Activated CD8-positive, alpha-beta memory T cell treated with anti-CD3 and anti-CD28 coated beads, Interleukin-2, amount 50 U/mL, for 1 hour (primary cell): Measurements from ENCODE around the gene DTX1.
"Not testable (repeated sequence)": the region's sequence is repeated elsewhere in the genome, so short reads cannot be mapped to it uniquely, and the experiment has no call there.

Experiments used
- DNase-seq: peaks from one replicate; pipeline ENCODE4 v3.0.0-alpha.2; 2020; ENCODE audit errors: extremely low read depth

Gene DTX1

GRCh38 chr12:113114447-113115178, 58.1 kb downstream of the DTX1 start:
- DNase-seq, result no peak

GRCh38 chr12:113115455-113116126, 59.1 kb downstream of the DTX1 start:
- no peak for DNase-seq

- no peak for DNase-seq
Observed at GRCh38 chr12:113116875-113117274, 60.3 kb downstream of the DTX1 start.

GRCh38 chr12:113117684-113118083, 61.2 kb downstream of the DTX1 start:
- DNase-seq, result not testable (repeated sequence)

- DNase-seq, result no peak
Observed at GRCh38 chr12:113118142-113118541, 61.6 kb downstream of the DTX1 start.

- no peak for DNase-seq
Observed at GRCh38 chr12:113119980-113120669, 63.6 kb downstream of the DTX1 start.

GRCh38 chr12:113120670-113121370, 64.3 kb downstream of the DTX1 start:
- no peak for DNase-seq

GRCh38 chr12:113127791-113128199, 71.3 kb downstream of the DTX1 start:
- DNase-seq, result no peak

- DNase-seq, result no peak
Observed at GRCh38 chr12:113128802-113129663, 72.5 kb downstream of the DTX1 start.

- no peak for DNase-seq
Observed at GRCh38 chr12:113129664-113130456, 73.3 kb downstream of the DTX1 start.

GRCh38 chr12:113130457-113131135, 74.1 kb downstream of the DTX1 start:
- no peak for DNase-seq

GRCh38 chr12:113131556-113131955, 75.0 kb downstream of the DTX1 start:
- no peak for DNase-seq

- no peak for DNase-seq
Observed at GRCh38 chr12:113133036-113133435, 76.5 kb downstream of the DTX1 start.

- no peak for DNase-seq
Observed at GRCh38 chr12:113133666-113134065, 77.1 kb downstream of the DTX1 start.

- DNase-seq, result no peak
Observed at GRCh38 chr12:113134071-113134470, 77.5 kb downstream of the DTX1 start.

GRCh38 chr12:113134521-113134951, 78.0 kb downstream of the DTX1 start:
- DNase-seq, result no peak

GRCh38 chr12:113135178-113136127, 78.9 kb downstream of the DTX1 start, which contains the start of gene RASAL1:
Gene RASAL1 (minus strand): TSS chr12:113135761. CDS start chr12:113135462, 299 bp downstream.
- peak; percentile 38 for DNase-seq
